ENCODE results near the gene GABRP. TPM values are rescaled to one million over a fixed set of nuclear protein-coding genes. Genes with fewer than 3 reads are reported as not detected.
"Not testable (repeated sequence)": the region's sequence is repeated elsewhere in the genome, so short reads cannot be mapped to it uniquely, and the experiment has no call there.

The GABRP gene
- total RNA-seq, 1 donor from 2014 or later, result not detected

DNA sequence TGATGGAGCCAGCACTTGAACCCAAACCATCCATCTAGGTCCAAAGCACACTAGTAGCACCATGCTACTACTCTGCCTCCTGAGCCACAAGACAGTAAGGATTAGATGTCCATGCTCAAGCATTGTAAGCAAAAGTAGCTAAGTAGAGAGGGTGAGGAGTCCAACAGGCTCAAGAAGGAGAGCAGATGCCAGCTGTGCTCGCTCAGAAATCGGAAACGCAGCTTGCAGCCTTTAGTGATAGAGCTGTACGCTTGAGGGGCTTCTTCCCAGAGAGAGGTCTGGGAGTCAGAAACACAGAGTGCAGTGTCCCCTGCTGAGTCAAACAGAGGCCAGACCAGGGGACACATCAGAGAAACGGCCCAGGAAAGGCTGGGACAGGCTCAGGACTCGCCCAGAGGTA is 32.7 kb upstream of the GABRP start:
- Mint-ChIP-seq H3K36me3 (ENCODE audit: low read depth) (no peaks in the 10 kb centered on the region), H3K4me1 (ENCODE audit: low read depth) (peaks cover 31% of the 10 kb centered on the region), H3K27ac (ENCODE audit: unreplicated experiment) (no peak overlapping the region), H3K4me3 (ENCODE audit: unreplicated experiment) (no peak overlapping the region), H3K27me3 (ENCODE audit: low read depth) (peaks cover 6% of the 10 kb centered on the region), H3K9me3 (ENCODE audit: low read depth) (no peaks in the 10 kb centered on the region)
- TF ChIP-seq CTCF (IDR thresholded peaks at IDR 0.05), result no peak
- no peak for DNase-seq (ENCODE audit: low spot score)

DNA sequence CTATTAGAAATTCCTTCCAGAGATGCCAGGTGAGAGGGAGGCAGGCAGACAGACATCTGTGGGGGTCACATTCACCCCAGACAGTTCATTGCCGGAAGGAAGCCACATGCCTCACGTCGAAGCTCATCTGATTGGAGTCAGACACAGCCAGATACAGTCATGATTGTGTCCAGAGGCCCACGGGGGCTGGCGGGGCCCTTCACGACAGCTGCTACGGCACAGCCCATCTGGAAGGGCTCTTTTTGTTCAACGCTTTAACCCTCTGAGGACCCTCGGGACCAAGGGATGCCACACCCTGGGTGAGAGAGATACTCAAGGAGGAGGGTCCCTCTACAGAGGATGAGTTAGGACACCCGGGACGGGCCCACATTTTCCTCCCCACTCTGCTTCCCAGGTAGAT is 31.9 kb upstream of the GABRP start:
- TF ChIP-seq CTCF (IDR thresholded peaks at IDR 0.05), result no peak
- Mint-ChIP-seq H3K4me3 (ENCODE audit: unreplicated experiment) (no peak overlapping the region), H3K27ac (ENCODE audit: unreplicated experiment) (no peak overlapping the region), H3K36me3 (ENCODE audit: low read depth) (no peaks in the 10 kb centered on the region), H3K9me3 (ENCODE audit: low read depth) (no peaks in the 10 kb centered on the region), H3K27me3 (ENCODE audit: low read depth) (peaks cover 6% of the 10 kb centered on the region), H3K4me1 (ENCODE audit: low read depth) (peaks cover 32% of the 10 kb centered on the region)
- no peak for DNase-seq (ENCODE audit: low spot score)

- Mint-ChIP-seq H3K27ac (ENCODE audit: unreplicated experiment) (no peak overlapping the region), H3K36me3 (ENCODE audit: low read depth) (no peaks in the 10 kb centered on the region), H3K9me3 (ENCODE audit: low read depth) (no peaks in the 10 kb centered on the region), H3K27me3 (ENCODE audit: low read depth) (peaks cover 6% of the 10 kb centered on the region), H3K4me3 (ENCODE audit: unreplicated experiment) (no peak overlapping the region), H3K4me1 (ENCODE audit: low read depth) (peaks cover 35% of the 10 kb centered on the region)
- no peak for DNase-seq (ENCODE audit: low spot score)
- TF ChIP-seq CTCF (IDR thresholded peaks at IDR 0.05), result no peak
Observed at GRCh38 chr5:170752257-170753215, 31.0 kb upstream of the GABRP start.

DNA sequence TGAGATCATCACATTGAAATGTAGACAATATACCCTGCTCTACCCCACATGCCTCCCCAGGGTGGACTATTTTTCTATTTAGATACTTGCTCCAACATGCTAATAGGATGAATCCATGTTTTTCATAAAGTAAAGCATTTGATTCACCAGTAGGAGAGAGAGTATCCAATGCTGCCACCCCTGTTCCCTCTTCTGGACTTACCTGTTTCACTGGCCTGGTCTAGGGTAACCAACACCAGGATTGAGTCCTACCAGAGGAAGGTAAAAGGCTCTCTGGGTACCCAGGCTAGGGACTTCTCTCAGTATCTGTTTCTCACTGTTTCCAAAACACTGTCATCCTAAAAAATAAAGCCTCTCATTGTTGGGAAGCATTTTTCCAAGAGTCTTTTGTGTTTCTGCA is 30.2 kb upstream of the GABRP start:
- no peaks in the 10 kb centered on the region for H3K9me3 Mint-ChIP-seq (ENCODE audit: low read depth)
- no peaks in the 10 kb centered on the region for H3K36me3 Mint-ChIP-seq (ENCODE audit: low read depth)
- TF ChIP-seq CTCF (IDR thresholded peaks at IDR 0.05), result no peak
- H3K27ac Mint-ChIP-seq (ENCODE audit: unreplicated experiment), result no peak overlapping the region
- no peak for DNase-seq (ENCODE audit: low spot score)
- peaks cover 43% of the 10 kb centered on the region for H3K4me1 Mint-ChIP-seq (ENCODE audit: low read depth)
- H3K4me3 Mint-ChIP-seq (ENCODE audit: unreplicated experiment), result no peak overlapping the region
- H3K27me3 Mint-ChIP-seq (ENCODE audit: low read depth), result peaks cover 6% of the 10 kb centered on the region

DNA sequence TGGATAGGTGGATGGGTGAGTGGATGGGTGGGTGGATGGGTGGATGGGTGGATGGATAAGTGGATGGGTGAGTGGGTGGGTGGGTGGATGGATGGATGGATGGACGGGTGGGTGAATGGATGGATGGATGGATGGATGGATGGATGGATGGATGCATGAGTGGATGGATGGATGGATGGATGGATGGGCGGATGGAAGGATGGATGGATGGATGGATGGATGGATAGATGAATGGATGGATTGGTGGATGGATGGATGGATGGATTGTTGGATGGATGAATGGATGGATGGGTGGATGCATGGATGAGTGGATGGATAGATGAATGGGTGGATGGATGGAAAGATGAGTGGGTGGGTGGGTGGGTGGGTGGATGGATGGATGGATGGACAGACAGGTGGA is 29.0 kb upstream of the GABRP start:
- H3K4me1 Mint-ChIP-seq (ENCODE audit: low read depth), result peaks cover 51% of the 10 kb centered on the region
- not testable (repeated sequence) for H3K9me3 Mint-ChIP-seq (ENCODE audit: low read depth); H3K36me3 Mint-ChIP-seq (ENCODE audit: low read depth)

More for the DNA sequence above, 29.0 kb upstream of the GABRP start:
- not testable (repeated sequence) for H3K27me3 Mint-ChIP-seq (ENCODE audit: low read depth); H3K4me3 Mint-ChIP-seq (ENCODE audit: unreplicated experiment); H3K27ac Mint-ChIP-seq (ENCODE audit: unreplicated experiment); DNase-seq (ENCODE audit: low spot score)
